Fibroblast of lung (primary cell): ENCODE results near the gene MRPL33.

ENCODE experiments used
- EZH2 ChIP-seq: IDR thresholded peaks from 2 replicates; pipeline ENCODE4 v1.5.1; 2012; ENCODE audit warnings: low read length, control low read depth, mild to moderate bottlenecking; ENCODE audit errors: missing control alignments
- TF ChIP-seq, protein P1 (sequence below), 2 donors: IDR thresholded peaks in 1 of 2; conservative IDR thresholded peaks in 1 of 2; 1 replicate in 1 of 2; 2 replicates in 1 of 2; pipeline ENCODE4 v1.5.1; 2011 to 2012; ENCODE audit warnings: low read length in 2 of 2, control low read depth in 1 of 2, inconsistent platforms in 1 of 2, low read depth in 1 of 2, mild to moderate bottlenecking in 1 of 2

DNA sequence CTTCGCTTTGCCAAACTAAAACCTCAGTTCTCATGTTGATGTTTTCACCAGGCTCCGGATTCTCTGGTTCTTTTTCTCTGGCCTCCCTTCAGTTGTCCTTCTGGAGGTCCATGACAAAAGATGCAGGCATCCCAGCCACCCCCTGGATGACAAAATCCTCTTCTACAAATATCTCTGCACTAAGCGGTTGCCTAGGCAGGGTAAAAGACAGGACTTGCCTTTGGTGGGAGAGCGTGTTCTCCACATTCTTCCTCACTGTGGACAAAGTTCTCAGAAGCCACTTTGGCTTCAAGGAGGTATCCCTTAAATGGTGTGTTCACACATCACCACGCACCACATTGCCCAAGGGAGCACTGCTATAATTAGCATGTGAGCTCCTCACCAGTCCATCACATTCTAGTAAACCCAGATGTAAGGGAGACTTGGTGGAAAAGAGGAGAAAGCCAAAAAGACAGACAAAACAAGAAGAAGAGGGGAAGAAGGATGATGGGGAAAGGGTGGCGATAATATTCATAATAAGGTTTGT lies 23.6 kb upstream of the MRPL33 start:
- TF ChIP-seq, protein P1, sequence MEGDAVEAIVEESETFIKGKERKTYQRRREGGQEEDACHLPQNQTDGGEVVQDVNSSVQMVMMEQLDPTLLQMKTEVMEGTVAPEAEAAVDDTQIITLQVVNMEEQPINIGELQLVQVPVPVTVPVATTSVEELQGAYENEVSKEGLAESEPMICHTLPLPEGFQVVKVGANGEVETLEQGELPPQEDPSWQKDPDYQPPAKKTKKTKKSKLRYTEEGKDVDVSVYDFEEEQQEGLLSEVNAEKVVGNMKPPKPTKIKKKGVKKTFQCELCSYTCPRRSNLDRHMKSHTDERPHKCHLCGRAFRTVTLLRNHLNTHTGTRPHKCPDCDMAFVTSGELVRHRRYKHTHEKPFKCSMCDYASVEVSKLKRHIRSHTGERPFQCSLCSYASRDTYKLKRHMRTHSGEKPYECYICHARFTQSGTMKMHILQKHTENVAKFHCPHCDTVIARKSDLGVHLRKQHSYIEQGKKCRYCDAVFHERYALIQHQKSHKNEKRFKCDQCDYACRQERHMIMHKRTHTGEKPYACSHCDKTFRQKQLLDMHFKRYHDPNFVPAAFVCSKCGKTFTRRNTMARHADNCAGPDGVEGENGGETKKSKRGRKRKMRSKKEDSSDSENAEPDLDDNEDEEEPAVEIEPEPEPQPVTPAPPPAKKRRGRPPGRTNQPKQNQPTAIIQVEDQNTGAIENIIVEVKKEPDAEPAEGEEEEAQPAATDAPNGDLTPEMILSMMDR (conservative IDR thresholded peaks at IDR 0.05 in 1 of 2, IDR thresholded peaks at IDR 0.05 in 1 of 2; ENCODE audit: low read depth in 1 of 2, low read length in 2 of 2): no peak
- no peak for TF ChIP-seq EZH2
